Astrocyte (in vitro differentiated cells and primary cell): Measurements from ENCODE around the gene TMEM196. TPM values are rescaled to one million over a fixed set of nuclear protein-coding genes. Genes with fewer than 3 reads are reported as not detected.

ENCODE experiments used
- DNase-seq: peaks from one replicate; pipeline ENCODE4 v3.0.0-alpha.2; 2010; ENCODE audit warnings: low read depth
- FAIRE-seq: peaks from 2 replicates; lab custom pipeline; 2011; peaks lifted over from hg19 to GRCh38; lab: Jason Lieb, UNC
- H2AFZ ChIP-seq: 2 replicates; pipeline ENCODE4 v1.6.0; 2012; ENCODE audit warnings: low read depth, low read length, inconsistent platforms
- H3K27ac ChIP-seq: 2 replicates; pipeline ENCODE4 v1.5.1; 2011; ENCODE audit warnings: low read depth, low read length, inconsistent platforms
- H3K27me3 ChIP-seq: 2 replicates; pipeline ENCODE4 v1.6.0; 2011; ENCODE audit warnings: low read length, inconsistent platforms; ENCODE audit not compliant: insufficient read depth
- H3K36me3 ChIP-seq: 2 replicates; pipeline ENCODE4 v1.5.1; 2011; ENCODE audit warnings: low read length, inconsistent platforms; ENCODE audit not compliant: insufficient read depth
- H3K4me1 ChIP-seq: 2 replicates; pipeline ENCODE4 v1.5.1; 2011; ENCODE audit warnings: low read length, inconsistent platforms; ENCODE audit not compliant: insufficient read depth
- H3K4me2 ChIP-seq: 2 replicates; pipeline ENCODE4 v1.6.0; 2012; ENCODE audit warnings: low read length, inconsistent platforms
- H3K4me3 ChIP-seq: 2 replicates; pipeline ENCODE4 v1.5.1; 2011; ENCODE audit warnings: low read depth, mild to moderate bottlenecking, low read length, inconsistent platforms; ENCODE audit not compliant: insufficient read depth
- H3K79me2 ChIP-seq: 2 replicates; pipeline ENCODE4 v1.6.0; 2012; ENCODE audit warnings: mild to moderate bottlenecking, low read length, inconsistent platforms; ENCODE audit not compliant: insufficient read depth
- H3K9ac ChIP-seq: 2 replicates; pipeline ENCODE4 v1.6.0; 2012; ENCODE audit warnings: mild to moderate bottlenecking, low read length, inconsistent platforms
- H3K9me3 ChIP-seq: 2 replicates; pipeline ENCODE4 v1.5.1; 2012; ENCODE audit warnings: low read depth, mild to moderate bottlenecking, low read length, inconsistent platforms; ENCODE audit not compliant: insufficient read depth
- H4K20me1 ChIP-seq: 2 replicates; pipeline ENCODE4 v1.6.0; 2012; ENCODE audit warnings: low read length, inconsistent platforms; ENCODE audit not compliant: insufficient read depth
- H3K27ac Mint-ChIP-seq: one replicate; pipeline ENCODE4 v1.8.0; 2021; ENCODE audit warnings: mild to moderate bottlenecking, mixed read lengths; ENCODE audit not compliant: unreplicated experiment
- H3K27me3 Mint-ChIP-seq: one replicate; pipeline ENCODE4 v1.8.0; 2021; ENCODE audit warnings: low read depth, mixed read lengths; ENCODE audit not compliant: unreplicated experiment
- H3K36me3 Mint-ChIP-seq: one replicate; pipeline ENCODE4 v1.8.0; 2021; ENCODE audit warnings: low read depth, mixed read lengths; ENCODE audit not compliant: unreplicated experiment
- H3K4me1 Mint-ChIP-seq: one replicate; pipeline ENCODE4 v1.8.0; 2021; ENCODE audit warnings: low read depth, mixed read lengths; ENCODE audit not compliant: unreplicated experiment
- H3K4me3 Mint-ChIP-seq: one replicate; pipeline ENCODE4 v1.8.0; 2021; ENCODE audit warnings: mild to moderate bottlenecking, moderate library complexity, mixed read lengths; ENCODE audit not compliant: unreplicated experiment
- H3K9me3 Mint-ChIP-seq: one replicate; pipeline ENCODE4 v1.8.0; 2021; ENCODE audit warnings: mild to moderate bottlenecking, mixed read lengths; ENCODE audit not compliant: unreplicated experiment
- CTCF ChIP-seq: IDR thresholded peaks from 2 replicates; pipeline ENCODE4 v1.5.1; 2011; ENCODE audit warnings: low read depth, mild to moderate bottlenecking, inconsistent platforms, low read length, moderate library complexity; ENCODE audit not compliant: insufficient read depth
- EZH2 ChIP-seq: IDR thresholded peaks from 2 replicates; pipeline ENCODE4 v1.6.1; 2012; ENCODE audit warnings: mild to moderate bottlenecking, low read length, inconsistent platforms; ENCODE audit not compliant: insufficient read depth
- total RNA-seq: library from RNA; stranded (reverse); gene quantifications from 2 replicates; pipeline ENCODE4 v1.2.1, GENCODE V29; 2021

TMEM196 gene
- total RNA-seq, 1 donor from 2014 or later: not detected

DNA sequence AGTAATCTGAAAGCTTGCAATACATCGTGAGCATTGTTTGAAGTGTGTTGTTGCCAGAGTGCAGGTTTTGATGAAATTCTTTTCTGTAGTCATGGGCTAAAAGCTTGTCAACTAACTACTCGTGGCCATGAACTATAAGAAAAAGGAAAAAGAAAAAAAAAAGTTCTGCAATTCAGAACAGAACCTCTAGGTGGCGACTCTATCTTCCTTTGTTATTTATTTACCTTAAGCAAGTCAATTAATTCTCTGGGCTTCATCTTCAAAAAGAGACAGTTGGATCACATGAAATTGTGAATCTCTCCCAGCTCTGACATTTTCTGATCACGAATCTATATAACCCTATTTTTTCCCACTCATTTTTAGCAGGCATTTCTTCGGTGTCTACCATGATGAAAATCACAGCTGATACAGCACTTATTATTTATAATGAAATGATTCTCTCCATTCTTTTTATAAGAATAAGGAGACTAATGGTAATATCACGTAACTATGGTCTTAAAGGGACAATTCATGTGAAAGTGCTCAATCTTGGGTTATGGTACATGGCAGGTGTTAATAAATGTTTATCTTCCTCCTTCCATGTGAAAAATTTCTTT lies 18.8 kb downstream of the TMEM196 start:
- Mint-ChIP-seq H3K9me3 (no peaks in the 10 kb centered on the region), H3K27ac (no peak overlapping the region), H3K4me1 (peaks cover 5% of the 10 kb centered on the region), H3K36me3 (no peaks in the 10 kb centered on the region), H3K27me3 (no peaks in the 10 kb centered on the region), H3K4me3 (no peak overlapping the region)
- H3K9me3 ChIP-seq: no peaks in the 10 kb centered on the region
- no peaks in the 10 kb centered on the region for H3K79me2 ChIP-seq
- no peaks in the 10 kb centered on the region for H3K27me3 ChIP-seq
- H3K27ac ChIP-seq: no peak overlapping the region
- no peak overlapping the region for H3K4me2 ChIP-seq
- no peak overlapping the region for H2AFZ ChIP-seq
- H3K36me3 ChIP-seq: no peaks in the 10 kb centered on the region
- no peaks in the 10 kb centered on the region for H4K20me1 ChIP-seq
- no peak for FAIRE-seq
- no peak overlapping the region for H3K4me3 ChIP-seq
- no peaks in the 10 kb centered on the region for H3K4me1 ChIP-seq
- H3K9ac ChIP-seq: no peak overlapping the region
- no peak for DNase-seq
- peak; percentile 81 for TF ChIP-seq CTCF
- no peak for TF ChIP-seq EZH2

- Histone ChIP-seq H3K4me1 (no peaks in the 10 kb centered on the region), H3K4me3 (no peak overlapping the region), H3K4me2 (no peak overlapping the region), H3K79me2 (no peaks in the 10 kb centered on the region), H3K9me3 (no peaks in the 10 kb centered on the region), H3K27me3 (no peaks in the 10 kb centered on the region), H2AFZ (no peak overlapping the region), H4K20me1 (no peaks in the 10 kb centered on the region), H3K9ac (no peak overlapping the region), H3K27ac (no peak overlapping the region), H3K36me3 (no peaks in the 10 kb centered on the region)
- Mint-ChIP-seq H3K27ac (no peak overlapping the region), H3K4me1 (peaks cover 6% of the 10 kb centered on the region), H3K9me3 (no peaks in the 10 kb centered on the region), H3K27me3 (no peaks in the 10 kb centered on the region), H3K4me3 (no peak overlapping the region), H3K36me3 (no peaks in the 10 kb centered on the region)
- DNase-seq (no peak), FAIRE-seq (no peak)
- no peak for TF ChIP-seq EZH2
- TF ChIP-seq CTCF: no peak
Measured at GRCh38 chr7:19752020-19752419, 21.4 kb downstream of the TMEM196 start.

DNA sequence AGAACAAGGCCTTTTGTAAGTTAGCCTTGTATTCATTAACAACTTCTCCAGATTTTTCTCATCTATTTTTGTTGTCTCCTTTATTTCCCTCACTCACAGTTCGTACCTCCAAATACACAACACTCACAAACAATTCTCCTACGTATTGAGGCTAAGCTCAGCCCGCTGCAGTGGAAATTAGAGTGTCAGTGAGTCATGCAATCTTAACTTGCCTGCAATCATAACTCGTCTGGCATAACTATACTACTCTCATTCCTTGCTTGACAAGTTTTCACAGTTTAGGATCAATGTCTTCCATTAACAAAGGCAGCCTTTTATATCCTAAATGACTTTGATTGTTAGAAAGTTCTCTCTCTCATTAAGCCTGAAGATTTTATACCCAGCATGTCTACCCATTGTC lies 23.8 kb downstream of the TMEM196 start:
- DNase-seq (peak; percentile 61), FAIRE-seq (peak; percentile 80)
- Histone ChIP-seq H3K4me2 (no peak overlapping the region), H3K4me3 (no peak overlapping the region), H3K27me3 (no peaks in the 10 kb centered on the region), H3K36me3 (no peaks in the 10 kb centered on the region), H3K9ac (no peak overlapping the region), H3K4me1 (no peaks in the 10 kb centered on the region), H3K9me3 (no peaks in the 10 kb centered on the region), H3K27ac (no peak overlapping the region), H4K20me1 (no peaks in the 10 kb centered on the region), H2AFZ (peak overlapping the region; percentile 1), H3K79me2 (no peaks in the 10 kb centered on the region)
- peaks cover 6% of the 10 kb centered on the region for H3K4me1 Mint-ChIP-seq
- no peaks in the 10 kb centered on the region for H3K9me3 Mint-ChIP-seq
- H3K27ac Mint-ChIP-seq: no peak overlapping the region
- no peak overlapping the region for H3K4me3 Mint-ChIP-seq
- TF ChIP-seq EZH2: no peak
- no peak for TF ChIP-seq CTCF
- H3K36me3 Mint-ChIP-seq: no peaks in the 10 kb centered on the region
- H3K27me3 Mint-ChIP-seq: no peaks in the 10 kb centered on the region
